ENCODE results near the gene TMEM54. TPM values are rescaled to one million over a fixed set of nuclear protein-coding genes. Genes with fewer than 3 reads are reported as not detected.

Gene TMEM54
- total RNA-seq, 1 experiment from 2014 or later, result 102 TPM

- TF ChIP-seq CTCF (conservative IDR thresholded peaks at IDR 0.05) (no peak), EZH2 (IDR thresholded peaks at IDR 0.05; ENCODE audit: low read depth) (no peak)
- peaks cover 6% of the 10 kb centered on the region for H3F3A ChIP-seq (ENCODE audit: insufficient read depth, low read depth)
- no TSS peak for BruUV-seq (replicated peaks)
- no peak overlapping the region for H2AFZ ChIP-seq
- H3K4me1 ChIP-seq (replicated peaks; ENCODE audit: insufficient read depth), result no peaks in the 10 kb centered on the region
- H3K36me3 ChIP-seq (ENCODE audit: low read depth), result peaks cover 22% of the 10 kb centered on the region
- H3K9me2 ChIP-seq (ENCODE audit: insufficient read depth), result no peaks in the 10 kb centered on the region
- no peak overlapping the region for H3K27ac ChIP-seq
- no peaks in the 10 kb centered on the region for H3K79me2 ChIP-seq (ENCODE audit: low read depth)
- intact Hi-C loops (cut with micrococcal nuclease; ENCODE audit: unreplicated experiment), result no loop called here
- H3K4me2 ChIP-seq, result no peak overlapping the region
- DNase-seq, result no peak
- H4K20me1 ChIP-seq (ENCODE audit: insufficient read depth), result 0 out of 2 replicates have a peak, but pooled peaks cover 6% of the 10 kb centered on the region
- H3K27me3 ChIP-seq (ENCODE audit: insufficient read depth, low read depth), result no peaks in the 10 kb centered on the region
- H3K4me3 ChIP-seq, result no peak overlapping the region
- CTCF ChIA-PET, result no interaction called here
- H3K9me3 ChIP-seq (ENCODE audit: insufficient read depth, low read depth), result no peaks in the 10 kb centered on the region
- POLR2A ChIA-PET (ENCODE audit: unreplicated experiment), result no interaction called here
These were observed 52.7 kb downstream of the TMEM54 start for GRCh38 chr1:32848354-32849063.

Other genes starting within 250 kb of the TMEM54 start
- gene SYNC, start 198.6 kb downstream of the TMEM54 start, total RNA-seq (2021), result 2.1 and 2.8 TPM in 2 replicates
- 180 and 187 TPM in 2 replicates for gene YARS1, start 84.0 kb downstream of the TMEM54 start, total RNA-seq (2021)
- 42.4 and 47.0 TPM in 2 replicates for gene S100PBP, start 83.7 kb downstream of the TMEM54 start, total RNA-seq (2021)
- not detected in 2 replicates for gene FNDC5, start 30.5 kb downstream of the TMEM54 start, total RNA-seq (2021)
- gene HPCA, start 14.9 kb downstream of the TMEM54 start, total RNA-seq (2021), result not detected in 2 replicates
- 25.4 and 25.5 TPM in 2 replicates for gene RNF19B, start 63.4 kb upstream of the TMEM54 start, total RNA-seq (2021)
- 191 and 232 TPM in 2 replicates for gene AK2, start 135.5 kb upstream of the TMEM54 start, total RNA-seq (2021)
- gene AZIN2, start 179.8 kb upstream of the TMEM54 start, total RNA-seq (2021), result 7.3 and 11.6 TPM in 2 replicates

Data from PC-9 (cell line).